Thyroid gland (tissue), 4 donors: ENCODE measurements around the gene LARGE1. TPM values are rescaled to one million over a fixed set of nuclear protein-coding genes. Genes with fewer than 3 reads are reported as not detected.

Source experiments
- DNase-seq, 2 donors: peaks; one replicate each; pipeline ENCODE4 v3.0.0-alpha.2; 2019
- H3K27ac ChIP-seq, 3 donors: fragments of 200-600 bp; sonication (generic); 1 replicate in 2 of 3; 2 replicates in 1 of 3; pipeline ENCODE4 v1.5.1; 2016 to 2019; ENCODE audit warnings: mild to moderate bottlenecking in 1 of 3, moderate library complexity in 1 of 3
- H3K27me3 ChIP-seq: fragments of 200-600 bp; sonication (generic); one replicate; pipeline ENCODE4 v1.5.1; 2019
- H3K36me3 ChIP-seq, 2 donors: fragments of 200-600 bp; sonication (generic); one replicate each; pipeline ENCODE4 v1.5.1; 2016 to 2019
- H3K4me1 ChIP-seq, 2 donors: fragments of 200-600 bp; sonication (generic); one replicate each; pipeline ENCODE4 v1.5.1; 2017 to 2019
- H3K4me3 ChIP-seq, 3 donors: fragments of 200-600 bp; sonication (generic); replicated peaks in 1 of 3; 1 replicate in 2 of 3; 2 replicates in 1 of 3; pipeline ENCODE4 v1.5.1; 2016; ENCODE audit warnings: mild to moderate bottlenecking in 1 of 3
- H3K9me3 ChIP-seq: fragments of 200-600 bp; sonication (generic); one replicate; pipeline ENCODE4 v1.5.1; 2017
- CTCF ChIP-seq, 6 experiments: fragments of 200-600 bp in 3 of 6; fragments of 450-650 bp in 3 of 6; sonication (generic) in 3 of 6; IDR thresholded peaks; one replicate each; pipeline ENCODE4 v1.5.1; 2016 to 2019; ENCODE audit warnings: antibody characterized with exemption in 6 of 6, mild to moderate bottlenecking in 2 of 6, inconsistent platforms in 1 of 6, moderate library complexity in 1 of 6
- POLR2A ChIP-seq, 2 donors: fragments of 450-650 bp; IDR thresholded peaks; one replicate each; pipeline ENCODE4 v1.6.1; 2017; ENCODE audit warnings: antibody characterized with exemption in 2 of 2, mild to moderate bottlenecking in 2 of 2, moderate library complexity in 1 of 2
- WGBS, 2 donors: methylation state at CpG; one replicate each; pipeline ENCODE4 v1.1.5; 2017; 5-methylcytosine and 5-hydroxymethylcytosine counted together
- intact Hi-C: fragments of 100-400 bp; cut with DNase I; formaldehyde crosslinking; loops from one replicate; pipeline ENCODE4 v1.15.1; 2023
- total RNA-seq, 4 donors: library from RNA; depleted of rRNA; stranded (reverse); fragments of >200 nt; gene quantifications; one replicate each; pipeline ENCODE4 v1.2.3, GENCODE V29; 2016

LARGE1 gene
- total RNA-seq, 4 donors from 2014 or later: 13.6 to 16.3 (median 15.1) TPM

- no peak overlapping the region for H3K27ac ChIP-seq
- no peaks in the 10 kb centered on the region for H3K36me3 ChIP-seq
- no peaks in the 10 kb centered on the region for H3K4me1 ChIP-seq
- no peak for DNase-seq
- intact Hi-C loops: no loop called here
- TF ChIP-seq CTCF (IDR thresholded peaks at IDR 0.05): no peak
- no peak for TF ChIP-seq POLR2A (IDR thresholded peaks at IDR 0.05)
- H3K9me3 ChIP-seq: no peaks in the 10 kb centered on the region
- no peak overlapping the region for H3K4me3 ChIP-seq
- 82 to 83% methylated on average over 5 of the region's 5 CpGs for WGBS, 2 donors
- H3K27me3 ChIP-seq: no peaks in the 10 kb centered on the region
These were observed 134.8 kb downstream of the LARGE1 start for GRCh38 chr22:33785283-33785968.

- TF ChIP-seq CTCF (IDR thresholded peaks at IDR 0.05) (no peak), POLR2A (IDR thresholded peaks at IDR 0.05) (no peak)
- Histone ChIP-seq H3K27me3 (no peaks in the 10 kb centered on the region), H3K36me3 (no peaks in the 10 kb centered on the region), H3K9me3 (no peaks in the 10 kb centered on the region), H3K4me3 (no peak overlapping the region), H3K27ac (no peak overlapping the region), H3K4me1 (no peaks in the 10 kb centered on the region)
- intact Hi-C loops: no loop called here
- WGBS, 2 donors: 75 to 84% methylated on average over 5 of the region's 5 CpGs
- no peak for DNase-seq
These were observed 138.9 kb downstream of the LARGE1 start for GRCh38 chr22:33781411-33781810.

DNA sequence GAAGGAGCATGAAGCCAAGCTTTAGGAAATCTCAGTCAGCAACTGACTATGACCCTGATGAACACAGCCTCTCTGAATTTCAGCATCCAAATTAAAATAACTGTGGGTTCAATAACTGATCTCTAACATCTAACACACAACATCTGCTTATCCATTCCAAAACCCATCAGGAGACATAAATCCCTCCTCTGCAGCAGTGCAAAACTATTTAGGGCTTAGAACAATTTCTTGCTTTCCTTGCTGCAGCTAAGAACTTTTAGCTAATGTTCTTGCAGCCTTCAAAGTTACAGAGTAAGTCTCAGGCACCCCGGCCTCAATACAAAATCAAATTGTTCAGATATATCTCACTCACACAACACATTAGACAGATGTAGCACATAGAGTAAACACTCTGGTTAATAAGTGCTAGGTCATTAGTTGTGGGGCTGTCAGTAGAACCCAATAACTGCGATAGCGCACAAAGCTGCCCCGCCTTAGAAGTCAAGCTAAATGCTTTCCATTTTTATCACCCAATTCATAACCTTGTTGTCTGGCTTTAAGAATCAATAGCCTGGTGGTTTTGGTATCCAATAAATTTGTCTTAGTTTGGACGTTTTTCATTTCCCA, 139.6 kb downstream of the LARGE1 start:
- intact Hi-C loops: no loop called here
- H3K9me3 ChIP-seq: no peaks in the 10 kb centered on the region
- no peak overlapping the region for H3K4me3 ChIP-seq
- H3K4me1 ChIP-seq: no peaks in the 10 kb centered on the region
- no peak for DNase-seq
- 89 to 90% methylated on average over 5 of the region's 5 CpGs for WGBS, 2 donors
- H3K27me3 ChIP-seq: no peaks in the 10 kb centered on the region
- TF ChIP-seq CTCF (IDR thresholded peaks at IDR 0.05): no peak
- no peak for TF ChIP-seq POLR2A (IDR thresholded peaks at IDR 0.05)
- H3K27ac ChIP-seq: no peak overlapping the region
- no peaks in the 10 kb centered on the region for H3K36me3 ChIP-seq

DNA sequence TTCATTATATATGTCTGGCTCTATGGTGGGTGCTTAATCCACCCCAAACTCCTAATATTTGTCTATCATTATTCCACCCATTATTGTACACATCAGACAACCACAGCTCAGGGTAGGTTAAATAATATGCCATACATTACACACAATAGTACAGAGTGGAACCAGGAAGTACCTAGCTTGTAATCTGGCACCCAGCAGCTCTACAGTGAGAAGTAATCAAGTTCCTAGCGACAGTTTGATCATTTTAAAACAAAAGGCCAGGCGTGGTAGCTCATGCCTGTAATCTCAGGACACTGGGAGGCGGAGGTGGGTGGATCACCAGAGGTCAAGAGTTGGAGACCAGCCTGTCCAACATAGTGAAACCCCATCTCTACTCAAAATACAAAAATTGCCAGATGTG, 141.0 kb downstream of the LARGE1 start:
- no peaks in the 10 kb centered on the region for H3K36me3 ChIP-seq
- DNase-seq: no peak
- intact Hi-C loops: no loop called here
- H3K27me3 ChIP-seq: no peaks in the 10 kb centered on the region
- H3K27ac ChIP-seq: no peak overlapping the region
- H3K9me3 ChIP-seq: no peaks in the 10 kb centered on the region
- no peak for TF ChIP-seq POLR2A (IDR thresholded peaks at IDR 0.05)
- no peak for TF ChIP-seq CTCF (IDR thresholded peaks at IDR 0.05)
- no peak overlapping the region for H3K4me3 ChIP-seq
- H3K4me1 ChIP-seq: no peaks in the 10 kb centered on the region
- 93% methylated on average over 3 of the region's 3 CpGs for WGBS, 2 donors

- H3K36me3 ChIP-seq: no peaks in the 10 kb centered on the region
- TF ChIP-seq CTCF (IDR thresholded peaks at IDR 0.05): no peak
- TF ChIP-seq POLR2A (IDR thresholded peaks at IDR 0.05): no peak
- H3K4me1 ChIP-seq: no peaks in the 10 kb centered on the region
- no peak overlapping the region for H3K27ac ChIP-seq
- H3K9me3 ChIP-seq: no peaks in the 10 kb centered on the region
- intact Hi-C loops: no loop called here
- H3K4me3 ChIP-seq: no peak overlapping the region
- DNase-seq: no peak
- WGBS, 2 donors: 80 to 95% methylated on average over 7 of the region's 7 CpGs
- H3K27me3 ChIP-seq: no peaks in the 10 kb centered on the region
These were observed 143.8 kb downstream of the LARGE1 start for GRCh38 chr22:33776491-33776890.
